GM21737 (cell line): ENCODE data around the gene SMC3.

Experiments
- ATAC-seq: cut with Tn5 transposase; IDR thresholded peaks from one replicate; pipeline ENCODE4 v1.9.1; 2021; ENCODE audit warnings: mild to moderate bottlenecking, moderate library complexity; ENCODE audit not compliant: unreplicated experiment

Gene SMC3

GRCh38 chr10:110643653-110644597 lies 76.4 kb downstream of the SMC3 start, which contains the start of gene RBM20:
RBM20 (plus strand) TSS chr10:110644336; CDS start chr10:110644455, 119 bp downstream.
- ATAC-seq = no peak

GRCh38 chr10:110644598-110645462 lies 77.3 kb downstream of the SMC3 start:
- ATAC-seq = no peak

GRCh38 chr10:110646417-110647135 lies 79.1 kb downstream of the SMC3 start:
- ATAC-seq = no peak

- ATAC-seq = no peak
These were observed 79.6 kb downstream of the SMC3 start for GRCh38 chr10:110647136-110647430.

- ATAC-seq = no peak
These were observed 81.3 kb downstream of the SMC3 start for GRCh38 chr10:110648692-110649346.

GRCh38 chr10:110649347-110650264 lies 82.1 kb downstream of the SMC3 start:
- ATAC-seq = no peak

GRCh38 chr10:110650265-110650668 lies 82.8 kb downstream of the SMC3 start:
- ATAC-seq = no peak

GRCh38 chr10:110651044-110651958 lies 83.8 kb downstream of the SMC3 start:
- peak; percentile 90 for ATAC-seq

GRCh38 chr10:110652475-110653118 lies 85.1 kb downstream of the SMC3 start:
- ATAC-seq = no peak
